Osteoblast (primary cell): ENCODE data around the gene NRXN2. TPM values are rescaled to one million over a fixed set of nuclear protein-coding genes. Genes with fewer than 3 reads are reported as not detected.
A peak's percentile ranks its signal among the peaks of the same experiment; 100 is the strongest.

Source experiments
- DNase-seq: peaks from one replicate; pipeline ENCODE4 v3.0.0; 2011; ENCODE audit warnings: low spot score, mixed read lengths; ENCODE audit not compliant: insufficient read length; ENCODE audit errors: missing footprints
- H2AFZ ChIP-seq: 2 replicates; pipeline ENCODE4 v1.6.0; 2011; ENCODE audit warnings: mild to moderate bottlenecking, low read length
- H3K27ac ChIP-seq: 2 replicates; pipeline ENCODE4 v1.5.1; 2011; ENCODE audit warnings: mild to moderate bottlenecking, low read depth, low read length, moderate library complexity
- H3K27me3 ChIP-seq: 2 replicates; pipeline ENCODE4 v1.6.0; 2012; ENCODE audit warnings: mild to moderate bottlenecking, control low read depth, inconsistent platforms, low read length, moderate library complexity; ENCODE audit not compliant: insufficient read depth
- H3K36me3 ChIP-seq: 2 replicates; pipeline ENCODE4 v1.5.1; 2011; ENCODE audit warnings: mild to moderate bottlenecking, low read length, control low read depth, moderate library complexity; ENCODE audit not compliant: insufficient read depth
- H3K4me1 ChIP-seq: 2 replicates; pipeline ENCODE4 v1.5.1; 2011; ENCODE audit warnings: mild to moderate bottlenecking, low read length, control low read depth, moderate library complexity; ENCODE audit not compliant: insufficient read depth
- H3K4me2 ChIP-seq: 2 replicates; pipeline ENCODE4 v1.6.0; 2011; ENCODE audit warnings: mild to moderate bottlenecking, low read length; ENCODE audit not compliant: insufficient read depth
- H3K4me3 ChIP-seq: fragments of 200-600 bp; sonication (generic); 3 replicates; pipeline ENCODE4 v1.5.1; 2012; ENCODE audit warnings: mild to moderate bottlenecking, low read length, inconsistent platforms; ENCODE audit not compliant: insufficient read depth
- H3K79me2 ChIP-seq: 2 replicates; pipeline ENCODE4 v1.6.0; 2012; ENCODE audit warnings: mild to moderate bottlenecking, low read length, control low read depth, inconsistent platforms; ENCODE audit not compliant: insufficient read depth
- H3K9me3 ChIP-seq: 2 replicates; pipeline ENCODE4 v1.5.1; 2011; ENCODE audit warnings: low read depth, low read length, control low read depth
- H4K20me1 ChIP-seq: 2 replicates; pipeline ENCODE4 v1.6.0; 2012; ENCODE audit warnings: mild to moderate bottlenecking, low read length, control low read depth; ENCODE audit not compliant: insufficient read depth
- CTCF ChIP-seq: IDR thresholded peaks from 2 replicates; pipeline ENCODE4 v1.5.1; 2011; ENCODE audit warnings: mild to moderate bottlenecking, low read depth, low read length, moderate library complexity; ENCODE audit errors: extremely low read depth
- total RNA-seq: library from RNA; depleted of rRNA; stranded (reverse); fragments of >200 nt; gene quantifications from 2 replicates; pipeline ENCODE4 v1.2.3, GENCODE V29; 2012

The NRXN2 gene
- total RNA-seq, 1 donor: 90.1 TPM

- H3K79me2 ChIP-seq: no peaks in the 10 kb centered on the region
- no peak overlapping the region for H3K4me2 ChIP-seq
- H3K4me1 ChIP-seq: no peaks in the 10 kb centered on the region
- H2AFZ ChIP-seq: no peak overlapping the region
- H3K4me3 ChIP-seq: no peak overlapping the region
- peak; percentile 72 for DNase-seq
- no peaks in the 10 kb centered on the region for H3K36me3 ChIP-seq
- H4K20me1 ChIP-seq: no peaks in the 10 kb centered on the region
- TF ChIP-seq CTCF: no peak
- no peaks in the 10 kb centered on the region for H3K27me3 ChIP-seq
- H3K27ac ChIP-seq: no peak overlapping the region
- H3K9me3 ChIP-seq: peaks cover 2% of the 10 kb centered on the region
Observed at GRCh38 chr11:64591257-64592233, 131.5 kb downstream of the NRXN2 start.

GRCh38 chr11:64590763-64591221 is 132.2 kb downstream of the NRXN2 start, which contains the start of gene SLC22A12:
Gene SLC22A12, plus strand, starts transcription at chr11:64591220. Its CDS starts 337 bp downstream, at chr11:64591557.
- Histone ChIP-seq H3K36me3 (no peaks in the 10 kb centered on the region), H3K4me1 (no peaks in the 10 kb centered on the region), H3K9me3 (no peaks in the 10 kb centered on the region), H2AFZ (no peak within 1 kb of the TSS), H3K79me2 (no peaks in the 10 kb centered on the region), H3K27ac (no peak within 1 kb of the TSS), H3K27me3 (no peaks in the 10 kb centered on the region), H3K4me3 (no peak within 1 kb of the TSS), H3K4me2 (no peak within 1 kb of the TSS), H4K20me1 (no peaks in the 10 kb centered on the region)
- no peak for TF ChIP-seq CTCF
- peak; percentile 46 for DNase-seq

- H3K4me1 ChIP-seq: no peaks in the 10 kb centered on the region
- no peaks in the 10 kb centered on the region for H3K36me3 ChIP-seq
- H3K27me3 ChIP-seq: peaks cover 4% of the 10 kb centered on the region
- H3K27ac ChIP-seq: no peak overlapping the region
- no peak for TF ChIP-seq CTCF
- H3K4me2 ChIP-seq: no peak overlapping the region
- no peak for DNase-seq
- no peak overlapping the region for H3K4me3 ChIP-seq
- no peak overlapping the region for H2AFZ ChIP-seq
- no peaks in the 10 kb centered on the region for H4K20me1 ChIP-seq
- no peaks in the 10 kb centered on the region for H3K79me2 ChIP-seq
- no peaks in the 10 kb centered on the region for H3K9me3 ChIP-seq
Observed at GRCh38 chr11:64588701-64589100, 134.3 kb downstream of the NRXN2 start.

- H4K20me1 ChIP-seq: no peaks in the 10 kb centered on the region
- no peaks in the 10 kb centered on the region for H3K36me3 ChIP-seq
- H3K4me3 ChIP-seq: no peak overlapping the region
- H3K9me3 ChIP-seq: no peaks in the 10 kb centered on the region
- H2AFZ ChIP-seq: no peak overlapping the region
- peaks cover 4% of the 10 kb centered on the region for H3K4me1 ChIP-seq
- H3K27me3 ChIP-seq: peaks cover 4% of the 10 kb centered on the region
- H3K79me2 ChIP-seq: no peaks in the 10 kb centered on the region
- DNase-seq: peak; percentile 45
- H3K27ac ChIP-seq: no peak overlapping the region
- no peak for TF ChIP-seq CTCF
- no peak overlapping the region for H3K4me2 ChIP-seq
Observed at GRCh38 chr11:64586366-64586765, 136.6 kb downstream of the NRXN2 start.
